Measurements from ENCODE around the gene PPTC7.

Gene PPTC7

GRCh38 chr12:110531741-110532333 lies 51.3 kb downstream of the PPTC7 start:
- Histone ChIP-seq H3K9me3 (ENCODE audit: control insufficient read depth, insufficient read depth, low read depth, low read length) (no peaks in the 10 kb centered on the region), H3K36me3 (ENCODE audit: control insufficient read depth in 2 of 2, insufficient read depth in 1 of 2, low read length in 2 of 2) (peaks cover 7 to 28% of the 10 kb centered on the region in 2 experiments; a peak in 2 of 3 replicates), H3K4me1 (ENCODE audit: control insufficient read depth, insufficient read depth, low read length) (peaks cover 4% of the 10 kb centered on the region), H3K27ac (ENCODE audit: extremely low read depth, low read depth, low read length) (no peak overlapping the region), H3K4me3 (ENCODE audit: low read depth, low read length) (no peak overlapping the region)
- ChIA-PET POLR2A (no interaction called here), CTCF (interaction anchor here (0.6 to 2.5 kb wide), 4 partner anchors 17 to 70 kb away, joined by 3 to 9 read pairs (median 3); no protein-coding TSS in a partner anchor)
- TF ChIP-seq ZNF433 (tag by site-specific recombination; IDR thresholded peaks at IDR 0.05; ENCODE audit: low read depth): no peak
- TF ChIP-seq ZNF140 (tag by site-specific recombination; IDR thresholded peaks at IDR 0.05): no peak
- no peak for TF ChIP-seq ZNF10 (tag by site-specific recombination; IDR thresholded peaks at IDR 0.05)
- no peak for TF ChIP-seq ZNF473 (tag by site-specific recombination; IDR thresholded peaks at IDR 0.05)
- TF ChIP-seq ZNF792 (tag by site-specific recombination; IDR thresholded peaks at IDR 0.05): no peak
- TF ChIP-seq ZFHX2 (tag by site-specific recombination; conservative IDR thresholded peaks at IDR 0.05): peak; percentile 33

GRCh38 chr12:110530511-110530910 lies 52.6 kb downstream of the PPTC7 start:
- peaks cover 0 to 15% of the 10 kb centered on the region in 2 experiments; a peak in 1 of 3 replicates for H3K36me3 ChIP-seq (ENCODE audit: control insufficient read depth in 2 of 2, insufficient read depth in 1 of 2, low read length in 2 of 2)
- H3K4me3 ChIP-seq (ENCODE audit: low read depth, low read length): no peak overlapping the region
- ChIA-PET POLR2A (interaction anchor here (0.6 kb wide), 1 partner anchor 244 kb away, joined by 3 read pairs; no protein-coding TSS in a partner anchor), CTCF (interaction anchor here (1.0 to 1.7 kb wide), 2 partner anchors 27 to 72 kb away, joined by 3 to 7 read pairs; no protein-coding TSS in a partner anchor)
- TF ChIP-seq ZNF555 (tag by site-specific recombination; conservative IDR thresholded peaks at IDR 0.05) (no peak), HOXA7 (CRISPR knock-in tag; IDR thresholded peaks at IDR 0.05; ENCODE audit: borderline replicate concordance) (no peak), PRDM6 (tag by site-specific recombination; IDR thresholded peaks at IDR 0.05) (no peak)
- H3K9me3 ChIP-seq (ENCODE audit: control insufficient read depth, insufficient read depth, low read depth, low read length): no peaks in the 10 kb centered on the region
- no peak overlapping the region for H3K27ac ChIP-seq (ENCODE audit: extremely low read depth, low read depth, low read length)
- H3K4me1 ChIP-seq (ENCODE audit: control insufficient read depth, insufficient read depth, low read length): peaks cover 4% of the 10 kb centered on the region

- no peaks in the 10 kb centered on the region for H3K9me3 ChIP-seq (ENCODE audit: control insufficient read depth, insufficient read depth, low read depth, low read length)
- H3K4me3 ChIP-seq (ENCODE audit: low read depth, low read length): no peak overlapping the region
- POLR2A ChIA-PET: interaction anchor here (1.3 kb wide), 1 partner anchor 78 kb away, joined by 4 read pairs; the partner anchor contains the start of gene ARPC3
- H3K36me3 ChIP-seq (ENCODE audit: control insufficient read depth in 2 of 2, insufficient read depth in 1 of 2, low read length in 2 of 2): peaks cover 0 to 10% of the 10 kb centered on the region in 2 experiments; a peak in 1 of 3 replicates
- CTCF ChIA-PET: interaction anchor here (0.7 to 1.7 kb wide), 4 partner anchors 11 to 73 kb away, joined by 3 to 6 read pairs (median 4); partner anchors contain the start of genes FAM216A and GPN3
- no peak overlapping the region for H3K27ac ChIP-seq (ENCODE audit: extremely low read depth, low read depth, low read length)
- no peaks in the 10 kb centered on the region; the same call in 1 of the 2 replicates for H3K4me1 ChIP-seq (ENCODE audit: control insufficient read depth, insufficient read depth, low read length)
- TF ChIP-seq GLIS1 (tag by site-specific recombination; IDR thresholded peaks at IDR 0.05) (no peak), ZFP37 (tag by site-specific recombination; IDR thresholded peaks at IDR 0.05) (no peak), ZNF704 (tag by site-specific recombination; IDR thresholded peaks at IDR 0.05) (no peak), HOXC10 (CRISPR knock-in tag; IDR thresholded peaks at IDR 0.05) (no peak), ZNF157 (tag by site-specific recombination; IDR thresholded peaks at IDR 0.05) (no peak), YY2 (tag by site-specific recombination; IDR thresholded peaks at IDR 0.05) (no peak), MEIS1 (CRISPR knock-in tag; IDR thresholded peaks at IDR 0.05; ENCODE audit: borderline replicate concordance) (no peak), ZNF777 (tag by site-specific recombination; IDR thresholded peaks at IDR 0.05; ENCODE audit: borderline replicate concordance) (no peak), ZFHX2 (tag by site-specific recombination; conservative IDR thresholded peaks at IDR 0.05) (no peak), ZNF513 (tag by site-specific recombination; IDR thresholded peaks at IDR 0.05) (no peak), ZNF654 (tag by site-specific recombination; IDR thresholded peaks at IDR 0.05; ENCODE audit: low read depth) (no peak), ZNF211 (tag by site-specific recombination; IDR thresholded peaks at IDR 0.05; ENCODE audit: low read depth) (no peak), ZNF561 (tag by site-specific recombination; IDR thresholded peaks at IDR 0.05; ENCODE audit: borderline replicate concordance) (no peak), ZNF426 (tag by site-specific recombination; IDR thresholded peaks at IDR 0.05) (no peak), KLF9 (tag by site-specific recombination; IDR thresholded peaks at IDR 0.05; ENCODE audit: low read depth) (no peak), ZNF19 (tag by site-specific recombination; IDR thresholded peaks at IDR 0.05; ENCODE audit: low read depth) (no peak), ZNF239 (tag by site-specific recombination; IDR thresholded peaks at IDR 0.05) (no peak)
These were observed 54.8 kb downstream of the PPTC7 start for GRCh38 chr12:110528277-110528839.
